HG02973 (cell line): ENCODE measurements around the gene TWSG1.
"Not testable (repeated sequence)": the region's sequence is repeated elsewhere in the genome, so short reads cannot be mapped to it uniquely, and the experiment has no call there.

Experiments
- ATAC-seq: cut with Tn5 transposase; IDR thresholded peaks from one replicate; pipeline ENCODE4 v1.9.1; 2021; ENCODE audit warnings: moderate library complexity; ENCODE audit not compliant: unreplicated experiment

The TWSG1 gene

GRCh38 chr18:9450920-9451319 is 116.3 kb downstream of the TWSG1 start:
- ATAC-seq: not testable (repeated sequence)
